ENCODE measurements around the gene CORIN.

- TF ChIP-seq, protein P1, sequence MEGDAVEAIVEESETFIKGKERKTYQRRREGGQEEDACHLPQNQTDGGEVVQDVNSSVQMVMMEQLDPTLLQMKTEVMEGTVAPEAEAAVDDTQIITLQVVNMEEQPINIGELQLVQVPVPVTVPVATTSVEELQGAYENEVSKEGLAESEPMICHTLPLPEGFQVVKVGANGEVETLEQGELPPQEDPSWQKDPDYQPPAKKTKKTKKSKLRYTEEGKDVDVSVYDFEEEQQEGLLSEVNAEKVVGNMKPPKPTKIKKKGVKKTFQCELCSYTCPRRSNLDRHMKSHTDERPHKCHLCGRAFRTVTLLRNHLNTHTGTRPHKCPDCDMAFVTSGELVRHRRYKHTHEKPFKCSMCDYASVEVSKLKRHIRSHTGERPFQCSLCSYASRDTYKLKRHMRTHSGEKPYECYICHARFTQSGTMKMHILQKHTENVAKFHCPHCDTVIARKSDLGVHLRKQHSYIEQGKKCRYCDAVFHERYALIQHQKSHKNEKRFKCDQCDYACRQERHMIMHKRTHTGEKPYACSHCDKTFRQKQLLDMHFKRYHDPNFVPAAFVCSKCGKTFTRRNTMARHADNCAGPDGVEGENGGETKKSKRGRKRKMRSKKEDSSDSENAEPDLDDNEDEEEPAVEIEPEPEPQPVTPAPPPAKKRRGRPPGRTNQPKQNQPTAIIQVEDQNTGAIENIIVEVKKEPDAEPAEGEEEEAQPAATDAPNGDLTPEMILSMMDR (IDR thresholded peaks at IDR 0.05): no peak
- TF ChIP-seq POLR2A (IDR thresholded peaks at IDR 0.05): no peak
Observed at GRCh38 chr4:47572981-47573380, 264.9 kb downstream of the CORIN start.
